ENCODE data around the gene ITGA4. TPM values are rescaled to one million over a fixed set of nuclear protein-coding genes. Genes with fewer than 3 reads are reported as not detected.

ITGA4 gene
- total RNA-seq = 100 to 1,000 TPM in 1 of 4 donors, 10 to 100 TPM in 1, 1 to 10 TPM in 2; 3.8 to 109 (median 13.4) TPM

DNA sequence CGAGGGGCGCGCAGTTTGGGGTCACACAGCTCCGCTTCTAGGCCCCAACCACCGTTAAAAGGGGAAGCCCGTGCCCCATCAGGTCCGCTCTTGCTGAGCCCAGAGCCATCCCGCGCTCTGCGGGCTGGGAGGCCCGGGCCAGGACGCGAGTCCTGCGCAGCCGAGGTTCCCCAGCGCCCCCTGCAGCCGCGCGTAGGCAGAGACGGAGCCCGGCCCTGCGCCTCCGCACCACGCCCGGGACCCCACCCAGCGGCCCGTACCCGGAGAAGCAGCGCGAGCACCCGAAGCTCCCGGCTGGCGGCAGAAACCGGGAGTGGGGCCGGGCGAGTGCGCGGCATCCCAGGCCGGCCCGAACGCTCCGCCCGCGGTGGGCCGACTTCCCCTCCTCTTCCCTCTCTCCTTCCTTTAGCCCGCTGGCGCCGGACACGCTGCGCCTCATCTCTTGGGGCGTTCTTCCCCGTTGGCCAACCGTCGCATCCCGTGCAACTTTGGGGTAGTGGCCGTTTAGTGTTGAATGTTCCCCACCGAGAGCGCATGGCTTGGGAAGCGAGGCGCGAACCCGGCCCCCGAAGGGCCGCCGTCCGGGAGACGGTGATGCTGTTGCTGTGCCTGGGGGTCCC lies at the start of gene ITGA4:
TSS of gene ITGA4 (plus strand) at position 266 of the 620 bp plus-strand sequence. CDS start at position 535, 269 bp downstream.
- peak; percentile 71 to 93 (median 82) for DNase-seq
- Histone ChIP-seq H3K27me3 (no peaks in the 10 kb centered on the region), H3K4me3 (peak within 1 kb of the TSS; percentile 62 to 76 (median 66)), H3K9me3 (no peaks in the 10 kb centered on the region), H3K4me1 (peaks cover 0 to 5% (median 0%) of the 10 kb centered on the region in 4 donors), H3K36me3 (no peaks in the 10 kb centered on the region), H3K27ac (peak within 1 kb of the TSS; percentile 85 to 96 (median 92))
- no peak for TF ChIP-seq POLR2A (IDR thresholded peaks at IDR 0.05)
- TF ChIP-seq, protein P1, sequence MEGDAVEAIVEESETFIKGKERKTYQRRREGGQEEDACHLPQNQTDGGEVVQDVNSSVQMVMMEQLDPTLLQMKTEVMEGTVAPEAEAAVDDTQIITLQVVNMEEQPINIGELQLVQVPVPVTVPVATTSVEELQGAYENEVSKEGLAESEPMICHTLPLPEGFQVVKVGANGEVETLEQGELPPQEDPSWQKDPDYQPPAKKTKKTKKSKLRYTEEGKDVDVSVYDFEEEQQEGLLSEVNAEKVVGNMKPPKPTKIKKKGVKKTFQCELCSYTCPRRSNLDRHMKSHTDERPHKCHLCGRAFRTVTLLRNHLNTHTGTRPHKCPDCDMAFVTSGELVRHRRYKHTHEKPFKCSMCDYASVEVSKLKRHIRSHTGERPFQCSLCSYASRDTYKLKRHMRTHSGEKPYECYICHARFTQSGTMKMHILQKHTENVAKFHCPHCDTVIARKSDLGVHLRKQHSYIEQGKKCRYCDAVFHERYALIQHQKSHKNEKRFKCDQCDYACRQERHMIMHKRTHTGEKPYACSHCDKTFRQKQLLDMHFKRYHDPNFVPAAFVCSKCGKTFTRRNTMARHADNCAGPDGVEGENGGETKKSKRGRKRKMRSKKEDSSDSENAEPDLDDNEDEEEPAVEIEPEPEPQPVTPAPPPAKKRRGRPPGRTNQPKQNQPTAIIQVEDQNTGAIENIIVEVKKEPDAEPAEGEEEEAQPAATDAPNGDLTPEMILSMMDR (IDR thresholded peaks at IDR 0.05) = peak; percentile 57 to 82 (median 60)

DNA sequence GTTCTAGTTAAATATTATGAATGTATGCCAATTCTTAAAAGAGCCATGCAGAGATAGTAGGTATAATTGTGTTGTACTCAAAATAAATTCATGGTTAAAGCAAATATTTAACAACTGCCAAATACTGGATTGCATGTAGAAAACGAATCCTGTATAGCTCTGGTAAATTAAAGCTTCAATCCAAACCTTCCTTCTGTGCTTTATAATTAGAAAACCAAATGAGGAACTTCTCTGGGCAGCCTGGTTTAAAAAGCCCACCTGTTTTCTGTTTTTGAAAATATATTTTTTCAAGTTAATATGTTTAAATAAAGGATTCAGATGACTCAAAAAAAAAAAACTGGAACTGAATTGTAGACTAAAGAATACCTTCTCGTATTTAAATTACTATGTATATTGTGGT lies 48.3 kb upstream of the ITGA4 start:
- no peak for DNase-seq
- peaks cover 0 to 10% (median 0%) of the 10 kb centered on the region in 4 donors for H3K4me1 ChIP-seq
- H3K36me3 ChIP-seq = no peaks in the 10 kb centered on the region
- H3K9me3 ChIP-seq = no peaks in the 10 kb centered on the region
- no peaks in the 10 kb centered on the region for H3K27me3 ChIP-seq
- H3K4me3 ChIP-seq = no peak overlapping the region
- no peak overlapping the region for H3K27ac ChIP-seq
- TF ChIP-seq, protein P1 (IDR thresholded peaks at IDR 0.05) = no peak
- no peak for TF ChIP-seq POLR2A (IDR thresholded peaks at IDR 0.05)

DNA sequence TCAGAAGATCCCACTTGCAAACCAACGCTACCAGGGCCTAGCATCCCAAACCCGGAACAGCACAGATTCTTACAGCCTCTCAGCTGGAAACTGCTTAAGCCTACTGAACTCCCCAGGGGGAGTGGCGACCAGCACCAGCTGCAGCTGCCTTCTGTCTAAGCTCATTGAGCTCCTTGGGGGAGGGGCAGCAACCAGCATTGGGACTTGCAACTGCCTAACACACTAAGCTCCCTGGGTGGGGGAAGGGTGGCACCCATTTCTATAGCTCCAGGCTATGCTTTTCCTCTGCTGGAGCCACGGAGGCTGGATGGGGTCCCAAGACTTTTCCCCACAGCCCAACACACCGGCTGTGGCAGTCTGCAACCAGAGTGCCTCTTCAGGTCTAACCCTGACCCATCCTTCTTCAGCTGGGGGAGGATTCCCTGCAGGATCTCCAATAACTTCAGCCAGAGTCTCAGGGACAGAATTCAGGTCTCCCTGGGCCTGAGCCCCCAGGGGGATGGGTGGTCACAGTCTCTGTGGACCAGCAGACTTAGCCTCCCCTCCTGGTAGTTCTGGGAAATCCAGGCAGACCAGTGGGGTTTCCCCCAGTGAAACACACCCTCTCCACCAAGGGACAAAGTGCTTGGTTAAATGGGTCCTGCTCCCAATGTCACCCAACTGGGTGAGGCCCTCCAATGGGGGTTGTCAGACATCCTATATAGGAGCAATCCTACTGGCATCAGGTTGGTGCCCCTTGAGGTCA lies 45.9 kb upstream of the ITGA4 start:
- Histone ChIP-seq H3K27me3 (no peaks in the 10 kb centered on the region), H3K36me3 (no peaks in the 10 kb centered on the region), H3K9me3 (no peaks in the 10 kb centered on the region), H3K4me1 (peaks cover 0 to 10% (median 0%) of the 10 kb centered on the region in 4 donors), H3K4me3 (no peak overlapping the region), H3K27ac (peak overlapping the region in 1 of 4 donors; percentile 31)
- TF ChIP-seq, protein P1 (IDR thresholded peaks at IDR 0.05) = no peak
- TF ChIP-seq POLR2A (IDR thresholded peaks at IDR 0.05) = no peak
- peak in 2 of 3 donors; percentile 90 for DNase-seq

DNA sequence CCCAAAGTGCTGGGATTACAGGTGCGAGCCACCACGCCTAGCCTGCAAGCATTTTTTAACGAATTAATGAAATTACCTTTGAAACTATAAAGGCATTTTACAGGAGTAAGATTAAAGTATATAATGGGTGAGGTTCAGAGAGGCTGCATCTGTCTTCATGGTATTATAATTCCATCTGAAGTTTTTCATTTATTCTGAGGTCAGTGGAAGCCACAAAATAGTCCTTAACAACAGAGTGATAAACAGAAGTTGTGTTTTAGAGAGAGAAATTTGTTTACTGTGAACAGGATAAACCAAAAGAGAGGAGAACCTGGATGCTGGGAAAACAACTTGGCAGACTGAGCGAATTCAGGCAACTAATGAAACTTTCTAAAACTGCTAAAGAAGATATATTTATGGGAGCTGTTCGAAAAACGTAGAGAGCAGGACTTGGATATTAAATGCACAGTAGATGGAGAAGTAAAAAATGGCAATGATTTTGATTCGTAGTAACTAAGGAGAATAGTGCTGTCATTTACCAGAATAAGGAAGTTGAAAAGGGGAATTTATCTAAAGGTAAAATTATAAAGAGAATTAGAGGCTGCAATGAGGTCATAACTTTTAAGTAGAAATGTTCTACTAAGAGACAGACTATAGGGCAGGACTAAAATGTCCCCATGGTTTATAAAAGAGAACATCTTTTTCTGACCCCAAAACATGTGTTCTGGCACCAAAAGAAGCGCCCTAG lies 37.9 kb upstream of the ITGA4 start:
- Histone ChIP-seq H3K4me3 (no peak overlapping the region), H3K4me1 (no peaks in the 10 kb centered on the region), H3K27ac (no peak overlapping the region), H3K9me3 (no peaks in the 10 kb centered on the region), H3K27me3 (no peaks in the 10 kb centered on the region), H3K36me3 (no peaks in the 10 kb centered on the region)
- DNase-seq = no peak
- TF ChIP-seq, protein P1 (IDR thresholded peaks at IDR 0.05) = no peak
- TF ChIP-seq POLR2A (IDR thresholded peaks at IDR 0.05) = no peak

DNA sequence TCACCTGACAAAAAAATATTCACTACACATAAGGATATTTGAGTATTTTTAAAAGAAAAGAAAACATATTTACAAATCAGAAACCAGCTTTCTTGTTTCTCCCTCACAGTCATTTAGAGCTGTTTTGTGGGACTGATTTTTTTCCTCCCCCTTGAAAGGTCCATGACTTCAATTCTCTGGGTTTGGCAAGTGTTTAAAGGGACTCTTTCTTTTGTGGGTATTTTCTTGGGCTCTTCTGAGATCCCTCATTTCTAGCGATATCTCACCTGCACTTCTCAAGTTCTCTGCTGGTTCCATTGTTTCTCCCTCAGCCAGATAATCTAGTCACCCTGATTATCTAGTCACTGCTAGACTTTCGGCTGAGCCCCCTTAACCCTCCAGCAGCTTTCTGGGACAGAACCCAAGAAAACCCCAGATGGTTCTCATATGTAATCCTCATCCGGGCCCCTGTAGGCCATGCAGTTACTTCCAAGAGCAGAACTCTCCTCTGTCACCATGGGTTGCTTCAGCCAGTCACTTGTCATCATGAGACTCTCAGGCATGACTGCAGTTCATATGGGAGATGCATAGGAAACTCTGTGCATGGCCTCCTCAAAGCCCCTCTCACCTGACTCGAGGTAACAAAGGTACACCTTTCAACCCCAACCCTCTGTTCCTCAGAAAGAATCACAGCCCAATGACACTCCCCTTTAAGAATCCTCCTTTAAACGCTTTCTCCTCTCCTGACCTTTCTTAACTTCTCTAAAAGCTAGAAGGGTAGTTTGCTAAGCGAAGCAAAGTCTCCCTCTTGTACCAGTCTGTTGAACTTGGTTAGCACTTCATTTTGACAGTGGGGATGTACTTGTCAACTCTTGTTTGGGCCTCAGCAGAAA lies 36.7 kb upstream of the ITGA4 start:
- H3K27me3 ChIP-seq = no peaks in the 10 kb centered on the region
- H3K4me1 ChIP-seq = no peaks in the 10 kb centered on the region
- DNase-seq = no peak
- no peaks in the 10 kb centered on the region for H3K36me3 ChIP-seq
- H3K4me3 ChIP-seq = no peak overlapping the region
- H3K9me3 ChIP-seq = no peaks in the 10 kb centered on the region
- no peak overlapping the region for H3K27ac ChIP-seq
- TF ChIP-seq, protein P1 (IDR thresholded peaks at IDR 0.05) = no peak
- no peak for TF ChIP-seq POLR2A (IDR thresholded peaks at IDR 0.05)

Data from Peyer's patch (tissue), 4 donors.